Measurements from ENCODE around the gene TLCD5.

Gene TLCD5

GRCh38 chr11:120310870-120311269 lies 14.2 kb upstream of the TLCD5 start:
- no peak for DNase-seq

GRCh38 chr11:120314861-120315260 lies 10.2 kb upstream of the TLCD5 start:
- DNase-seq: no peak

GRCh38 chr11:120316880-120317688 lies 8.0 kb upstream of the TLCD5 start:
- DNase-seq: no peak

- DNase-seq: no peak
These were observed 7.2 kb upstream of the TLCD5 start for GRCh38 chr11:120317689-120318480.

GRCh38 chr11:120318906-120319305 lies 6.2 kb upstream of the TLCD5 start:
- DNase-seq: no peak

- no peak for DNase-seq
These were observed 1.1 kb downstream of the TLCD5 start for GRCh38 chr11:120326228-120326627.

GRCh38 chr11:120326845-120327281 lies 1.8 kb downstream of the TLCD5 start:
- no peak for DNase-seq

- no peak for DNase-seq
These were observed 2.2 kb downstream of the TLCD5 start for GRCh38 chr11:120327311-120327710.

GRCh38 chr11:120329556-120329955 lies 4.5 kb downstream of the TLCD5 start:
- no peak for DNase-seq

- no peak for DNase-seq
These were observed 4.9 kb downstream of the TLCD5 start for GRCh38 chr11:120330045-120330444.

- DNase-seq: no peak
These were observed 6.3 kb downstream of the TLCD5 start for GRCh38 chr11:120331301-120331996.

GRCh38 chr11:120332822-120333716 lies 8.0 kb downstream of the TLCD5 start:
- DNase-seq: no peak

GRCh38 chr11:120333801-120334200 lies 8.7 kb downstream of the TLCD5 start:
- DNase-seq: no peak

GRCh38 chr11:120334332-120334731 lies 9.2 kb downstream of the TLCD5 start:
- DNase-seq: no peak

- DNase-seq: peak; percentile 75
These were observed 9.9 kb downstream of the TLCD5 start for GRCh38 chr11:120334894-120335462.

GRCh38 chr11:120335556-120335907 lies 10.4 kb downstream of the TLCD5 start:
- no peak for DNase-seq

- peak; percentile 76 for DNase-seq
These were observed 11.0 kb downstream of the TLCD5 start, which contains the start of gene ARHGEF12 for GRCh38 chr11:120335908-120336640. ARHGEF12 (plus strand) TSS chr11:120336413; CDS start chr11:120337244, 831 bp downstream.

GRCh38 chr11:120336641-120337354 lies 11.7 kb downstream of the TLCD5 start:
- DNase-seq: no peak

GRCh38 chr11:120337355-120338106 lies 12.4 kb downstream of the TLCD5 start:
- no peak for DNase-seq
